ENCODE data around the gene CNDP1.

CNDP1 gene

GRCh38 chr18:74507097-74507881 is 27.0 kb upstream of the CNDP1 start:
- DNase-seq: no peak

GRCh38 chr18:74507927-74508326 is 26.4 kb upstream of the CNDP1 start:
- DNase-seq: no peak

GRCh38 chr18:74508366-74508765 is 25.9 kb upstream of the CNDP1 start:
- no peak for DNase-seq

- no peak for DNase-seq
Measured at GRCh38 chr18:74508821-74509225, 25.5 kb upstream of the CNDP1 start.

- DNase-seq: no peak
Measured at GRCh38 chr18:74509856-74510769, 24.2 kb upstream of the CNDP1 start.

GRCh38 chr18:74510770-74511095 is 23.6 kb upstream of the CNDP1 start:
- DNase-seq: no peak

GRCh38 chr18:74511823-74512222 is 22.5 kb upstream of the CNDP1 start:
- no peak for DNase-seq

GRCh38 chr18:74512321-74513053 is 21.8 kb upstream of the CNDP1 start:
- no peak for DNase-seq

- DNase-seq: no peak
Measured at GRCh38 chr18:74513149-74513882, 21.0 kb upstream of the CNDP1 start.

GRCh38 chr18:74513883-74514205 is 20.5 kb upstream of the CNDP1 start:
- DNase-seq: no peak

- DNase-seq: no peak
Measured at GRCh38 chr18:74514860-74515495, 19.3 kb upstream of the CNDP1 start.

- no peak for DNase-seq
Measured at GRCh38 chr18:74515620-74516231, 18.6 kb upstream of the CNDP1 start.

GRCh38 chr18:74516271-74517235 is 17.7 kb upstream of the CNDP1 start:
- DNase-seq: no peak

GRCh38 chr18:74517236-74517630 is 17.1 kb upstream of the CNDP1 start:
- no peak for DNase-seq

- DNase-seq: no peak
Measured at GRCh38 chr18:74518456-74519295, 15.6 kb upstream of the CNDP1 start.

GRCh38 chr18:74519320-74520095 is 14.8 kb upstream of the CNDP1 start:
- no peak for DNase-seq

GRCh38 chr18:74520096-74520833 is 14.0 kb upstream of the CNDP1 start:
- DNase-seq: no peak

- no peak for DNase-seq
Measured at GRCh38 chr18:74521068-74521725, 13.1 kb upstream of the CNDP1 start.

All from activated effector memory CD4-positive, alpha-beta T cell treated with anti-CD3 and anti-CD28 coated beads, Interleukin-2, amount 50 U/mL, for 16 hours (primary cell).